CD4-positive, alpha-beta T cell treated with Interleukin-2 at 100 ng/mL for 4 hours (primary cell): ENCODE results near the gene FARP2.
A peak's percentile ranks its signal among the peaks of the same experiment; 100 is the strongest.

Source experiments
- DNase-seq: peaks from one replicate; pipeline ENCODE4 v3.0.0-alpha.2; 2020; ENCODE audit warnings: low spot score

The FARP2 gene

GRCh38 chr2:241532733-241533601 lies 176.9 kb downstream of the FARP2 start:
- no peak for DNase-seq

GRCh38 chr2:241534293-241534692 lies 178.2 kb downstream of the FARP2 start:
- DNase-seq, result no peak

- no peak for DNase-seq
Measured at GRCh38 chr2:241534701-241535375, 178.8 kb downstream of the FARP2 start.

GRCh38 chr2:241535871-241536655 lies 180.0 kb downstream of the FARP2 start:
- DNase-seq, result no peak

GRCh38 chr2:241538838-241539615 lies 182.9 kb downstream of the FARP2 start:
- no peak for DNase-seq

- DNase-seq, result no peak
Measured at GRCh38 chr2:241539616-241540374, 183.7 kb downstream of the FARP2 start.

GRCh38 chr2:241540401-241540770 lies 184.3 kb downstream of the FARP2 start:
- DNase-seq, result no peak

GRCh38 chr2:241540771-241541561 lies 184.9 kb downstream of the FARP2 start:
- DNase-seq, result peak; percentile 34

GRCh38 chr2:241541564-241542277 lies 185.6 kb downstream of the FARP2 start:
- DNase-seq, result no peak

- no peak for DNase-seq
Measured at GRCh38 chr2:241542278-241542605, 186.2 kb downstream of the FARP2 start.
